Measurements from ENCODE around the gene THSD7A.

DNA sequence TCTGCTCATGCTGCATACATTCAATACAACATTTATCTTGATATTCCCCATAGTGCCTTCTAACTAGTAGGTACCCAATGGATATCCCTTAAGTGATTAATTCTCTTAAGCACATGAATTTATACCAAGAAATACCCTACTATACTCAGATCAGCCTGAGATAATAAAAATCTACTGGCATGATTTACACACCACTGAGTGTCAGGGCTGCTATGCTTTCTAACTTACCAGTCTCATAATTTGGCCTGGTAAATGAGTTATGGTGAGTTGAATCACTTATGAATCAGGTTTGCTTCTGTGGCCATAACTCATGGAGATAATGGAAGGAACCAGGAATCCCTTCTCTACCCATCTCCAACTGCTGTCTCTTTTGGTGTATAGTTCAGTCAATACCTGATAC is 122.8 kb downstream of the THSD7A start:
- TF ChIP-seq CTCF (IDR thresholded peaks at IDR 0.05): no peak
- no peak for TF ChIP-seq POLR2A (IDR thresholded peaks at IDR 0.05)
- no peak for TF ChIP-seq EP300 (IDR thresholded peaks at IDR 0.05)

All from tibial nerve (tissue), 4 donors.